Stimulated activated CD4-positive, alpha-beta T cell treated with anti-CD3 and anti-CD28 coated beads, Interleukin-15, amount 100 ng/mL, for 48 hours (primary cell): ENCODE data around the gene HGD.

Source experiments
- DNase-seq, 2 donors: peaks; one replicate each; pipeline ENCODE4 v3.0.0-alpha.2; 2020; ENCODE audit warnings: low read depth in 2 of 2

HGD gene

DNA sequence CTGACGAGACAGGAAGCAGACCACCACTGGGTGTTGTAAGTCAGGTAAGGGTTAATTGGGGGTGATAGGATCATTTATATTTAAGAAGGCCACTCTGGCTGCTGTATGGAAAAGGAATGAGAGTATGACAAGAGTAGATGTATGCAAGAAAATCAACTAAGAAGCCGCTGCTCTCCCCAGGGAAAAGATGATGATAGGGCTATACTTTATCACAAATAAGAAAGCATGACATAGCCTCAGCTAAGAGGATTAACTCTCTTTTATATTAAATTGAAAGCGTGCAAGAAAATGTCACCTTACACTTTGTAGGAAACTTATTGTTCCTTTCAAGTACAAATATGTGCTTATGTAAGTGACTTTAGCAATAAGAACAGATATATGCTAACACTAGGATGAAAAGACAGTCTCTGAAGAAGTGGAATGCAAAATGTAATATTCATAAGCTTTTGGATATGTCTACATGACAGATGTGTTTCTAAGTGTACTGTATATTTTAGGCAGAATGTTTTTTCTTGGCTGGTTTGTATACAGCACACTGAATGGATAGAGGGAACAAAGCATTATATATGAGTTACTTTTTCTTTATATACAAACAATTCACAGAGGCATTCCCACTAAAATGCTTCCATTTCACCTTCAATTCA, 94.6 kb downstream of the HGD start:
- DNase-seq: no peak
